WTC11 (cell line): ENCODE data around the gene MORN1. TPM values are rescaled to one million over a fixed set of nuclear protein-coding genes. Genes with fewer than 3 reads are reported as not detected.

ENCODE experiments used
- ATAC-seq: fragments of 200-7000 bp; cut with Tn5 transposase; 2 replicates; pipeline ENCODE4 v1.10.0; 2021; ENCODE audit warnings: mild to moderate bottlenecking, moderate library complexity
- CTCF ChIA-PET: fragments of 300-600 bp; sonication (Branson Sonifier 250); formaldehyde crosslinking; loops from one replicate; lab custom pipeline; 2021; ENCODE audit warnings: antibody characterized with exemption; lab: Charles Lee
- POLR2A ChIA-PET: fragments of 350-600 bp; sonication (Branson Sonifier 250); formaldehyde crosslinking; loops from one replicate; lab custom pipeline; 2021; ENCODE audit warnings: antibody characterized with exemption; lab: Charles Lee
- DNase-seq: peaks from one replicate; pipeline ENCODE4 v3.0.0; 2021; ENCODE audit warnings: low spot score
- H3K27ac Mint-ChIP-seq: 2 replicates; pipeline ENCODE4 v1.8.0; 2021; ENCODE audit warnings: mixed read lengths
- H3K27me3 Mint-ChIP-seq: 2 replicates; pipeline ENCODE4 v1.8.0; 2021; ENCODE audit warnings: low read depth, mild to moderate bottlenecking, moderate library complexity, mixed read lengths
- H3K36me3 Mint-ChIP-seq: 2 replicates; pipeline ENCODE4 v1.8.0; 2021; ENCODE audit warnings: mixed read lengths
- H3K4me1 Mint-ChIP-seq: 2 replicates; pipeline ENCODE4 v1.8.0; 2022; ENCODE audit warnings: mixed read lengths
- H3K4me3 Mint-ChIP-seq: 2 replicates; pipeline ENCODE4 v1.8.0; 2021; ENCODE audit warnings: mild to moderate bottlenecking, moderate library complexity, mixed read lengths
- H3K9me3 Mint-ChIP-seq: 2 replicates; pipeline ENCODE4 v1.8.0; 2021; ENCODE audit warnings: mixed read lengths
- ATF1 ChIP-seq: sonication (generic); formaldehyde crosslinking; IDR thresholded peaks from 2 replicates; pipeline ENCODE4 v1.8.1; 2023; ENCODE audit warnings: mild to moderate bottlenecking, moderate library complexity, missing genetic modification reagents
- ELF4 ChIP-seq: sonication (generic); formaldehyde crosslinking; IDR thresholded peaks from 2 replicates; pipeline ENCODE4 v1.8.1; 2022; ENCODE audit warnings: low read depth, mild to moderate bottlenecking, moderate library complexity, missing genetic modification reagents
- GTF2I ChIP-seq: fragments of 250-450 bp; sonication (Bioruptor Pico); conservative IDR thresholded peaks from 2 replicates; pipeline ENCODE4 v1.4.0; 2021; ENCODE audit warnings: mild to moderate bottlenecking
- JAZF1 ChIP-seq: fragments of 250-450 bp; sonication (Bioruptor Pico); IDR thresholded peaks from 2 replicates; pipeline ENCODE4 v1.9.0; 2021; ENCODE audit warnings: moderate library complexity, mild to moderate bottlenecking, inconsistent platforms
- JUN ChIP-seq: sonication (generic); formaldehyde crosslinking; IDR thresholded peaks from 2 replicates; pipeline ENCODE4 v1.8.0; 2023; ENCODE audit warnings: mild to moderate bottlenecking, missing genetic modification reagents
- MXD4 ChIP-seq: fragments of 250-450 bp; sonication (Bioruptor Pico); IDR thresholded peaks from 2 replicates; pipeline ENCODE4 v1.8.0; 2021; ENCODE audit warnings: mild to moderate bottlenecking, moderate library complexity, borderline replicate concordance
- NFE2L1 ChIP-seq: sonication (generic); formaldehyde crosslinking; IDR thresholded peaks from 2 replicates; pipeline ENCODE4 v1.8.1; 2023; ENCODE audit warnings: missing genetic modification reagents
- NFYB ChIP-seq: sonication (generic); formaldehyde crosslinking; conservative IDR thresholded peaks from 2 replicates; pipeline ENCODE4 v1.8.0; 2022; ENCODE audit warnings: low read depth, missing genetic modification reagents
- NR1H2 ChIP-seq: sonication (generic); formaldehyde crosslinking; IDR thresholded peaks from 2 replicates; pipeline ENCODE4 v1.9.0; 2021; ENCODE audit warnings: mild to moderate bottlenecking, moderate library complexity, missing genetic modification reagents
- NR3C1 ChIP-seq: sonication (generic); formaldehyde crosslinking; conservative IDR thresholded peaks from 2 replicates; pipeline ENCODE4 v1.8.1; 2023; ENCODE audit warnings: low read depth, mild to moderate bottlenecking, missing genetic modification reagents
- OVOL2 ChIP-seq: fragments of 250-450 bp; sonication (Bioruptor Pico); IDR thresholded peaks from 2 replicates; pipeline ENCODE4 v1.9.0; 2021; ENCODE audit warnings: mild to moderate bottlenecking, borderline replicate concordance
- TCF7 ChIP-seq: sonication (generic); formaldehyde crosslinking; IDR thresholded peaks from 2 replicates; pipeline ENCODE4 v1.8.0; 2022; ENCODE audit warnings: mild to moderate bottlenecking, low read depth, missing genetic modification reagents, moderate library complexity
- TEAD4 ChIP-seq: sonication (generic); formaldehyde crosslinking; IDR thresholded peaks from 2 replicates; pipeline ENCODE4 v1.8.0; 2022; ENCODE audit warnings: mild to moderate bottlenecking, missing genetic modification reagents
- ZNF138 ChIP-seq: sonication (generic); formaldehyde crosslinking; conservative IDR thresholded peaks from 2 replicates; pipeline ENCODE4 v1.8.1; 2022; ENCODE audit warnings: mild to moderate bottlenecking, moderate library complexity, missing genetic modification reagents
- ZNF263 ChIP-seq: sonication (generic); formaldehyde crosslinking; IDR thresholded peaks from 2 replicates; pipeline ENCODE4 v1.8.1; 2022; ENCODE audit warnings: low read depth, mild to moderate bottlenecking, moderate library complexity, missing genetic modification reagents
- total RNA-seq: library from RNA; stranded (reverse); gene quantifications from 3 replicates; pipeline ENCODE4 v1.2.3, GENCODE V29; 2021
- TF ChIP-seq, protein P1 (sequence below): sonication (generic); formaldehyde crosslinking; IDR thresholded peaks from 2 replicates; pipeline ENCODE4 v1.8.1; 2022; ENCODE audit warnings: low read depth, missing genetic modification reagents, borderline replicate concordance
- TF ChIP-seq, protein P2 (sequence below): fragments of 250-450 bp; sonication (Bioruptor Pico); IDR thresholded peaks from 2 replicates; pipeline ENCODE4 v1.9.0; 2021; ENCODE audit warnings: moderate library complexity, mild to moderate bottlenecking, inconsistent platforms, borderline replicate concordance
- TF ChIP-seq, protein P3 (sequence below): sonication (generic); formaldehyde crosslinking; IDR thresholded peaks from 2 replicates; pipeline ENCODE4 v1.8.1; 2023; ENCODE audit warnings: mild to moderate bottlenecking, missing genetic modification reagents, borderline replicate concordance
- TF ChIP-seq, protein P4 (sequence below): sonication (generic); formaldehyde crosslinking; IDR thresholded peaks from 2 replicates; pipeline ENCODE4 v1.8.1; 2022; ENCODE audit warnings: mild to moderate bottlenecking, moderate library complexity, missing genetic modification reagents
- TF ChIP-seq, protein P5 (sequence below): sonication (generic); formaldehyde crosslinking; IDR thresholded peaks from 2 replicates; pipeline ENCODE4 v1.8.1; 2023; ENCODE audit warnings: mild to moderate bottlenecking, missing genetic modification reagents
- TF ChIP-seq, protein P6 (sequence below): sonication (generic); formaldehyde crosslinking; IDR thresholded peaks from 2 replicates; pipeline ENCODE4 v1.8.0; 2022; ENCODE audit warnings: mild to moderate bottlenecking, missing genetic modification reagents
- TF ChIP-seq, protein P7 (sequence below): fragments of 250-450 bp; sonication (Bioruptor Pico); IDR thresholded peaks from 2 replicates; pipeline ENCODE4 v2.1.2; 2022; ENCODE audit warnings: mild to moderate bottlenecking, moderate library complexity

The MORN1 gene
- total RNA-seq, 1 experiment from 2014 or later: 14.5 TPM

DNA sequence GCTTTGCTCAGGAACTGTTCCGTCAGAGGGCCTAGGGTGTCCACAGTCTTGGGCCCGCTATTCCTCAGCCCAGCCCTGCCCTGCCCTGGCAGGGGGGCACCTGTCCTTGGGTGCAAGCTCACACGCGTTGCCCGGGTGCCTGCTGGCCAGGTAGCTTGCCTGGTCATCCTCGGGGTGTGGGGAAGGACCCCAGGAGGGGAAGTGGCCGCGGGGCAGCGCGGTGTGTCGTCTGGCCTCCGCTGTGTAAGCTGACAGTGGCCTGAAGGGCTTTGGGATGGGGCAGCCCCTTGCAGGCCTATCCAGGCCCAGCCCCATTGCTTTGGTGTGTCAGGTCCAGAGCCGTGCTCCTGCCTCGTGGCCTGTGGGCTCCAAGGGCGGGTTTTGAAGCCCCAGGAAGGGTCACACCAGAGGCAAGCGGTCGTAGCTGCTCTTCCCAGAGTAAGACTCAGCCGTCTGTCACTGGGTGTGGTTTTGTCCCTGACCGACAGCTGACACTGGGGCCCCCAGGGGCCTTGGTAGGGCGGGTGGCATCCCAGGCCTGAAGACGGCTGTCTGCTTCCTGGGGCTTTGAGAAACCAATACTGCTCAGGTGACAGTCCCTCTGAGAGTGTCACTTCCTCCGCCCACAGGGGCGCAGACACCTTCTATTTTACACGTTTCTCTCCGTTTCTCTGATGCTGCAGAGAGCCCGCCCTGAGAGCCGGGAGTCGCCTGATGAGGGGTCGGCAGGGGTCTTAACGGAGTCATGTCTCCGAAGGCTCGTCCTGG is 91.2 kb downstream of the MORN1 start (continued):
- TF ChIP-seq, protein P1, sequence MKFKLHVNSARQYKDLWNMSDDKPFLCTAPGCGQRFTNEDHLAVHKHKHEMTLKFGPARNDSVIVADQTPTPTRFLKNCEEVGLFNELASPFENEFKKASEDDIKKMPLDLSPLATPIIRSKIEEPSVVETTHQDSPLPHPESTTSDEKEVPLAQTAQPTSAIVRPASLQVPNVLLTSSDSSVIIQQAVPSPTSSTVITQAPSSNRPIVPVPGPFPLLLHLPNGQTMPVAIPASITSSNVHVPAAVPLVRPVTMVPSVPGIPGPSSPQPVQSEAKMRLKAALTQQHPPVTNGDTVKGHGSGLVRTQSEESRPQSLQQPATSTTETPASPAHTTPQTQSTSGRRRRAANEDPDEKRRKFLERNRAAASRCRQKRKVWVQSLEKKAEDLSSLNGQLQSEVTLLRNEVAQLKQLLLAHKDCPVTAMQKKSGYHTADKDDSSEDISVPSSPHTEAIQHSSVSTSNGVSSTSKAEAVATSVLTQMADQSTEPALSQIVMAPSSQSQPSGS (CRISPR knock-in tag): no peak
- TF ChIP-seq, protein P2, sequence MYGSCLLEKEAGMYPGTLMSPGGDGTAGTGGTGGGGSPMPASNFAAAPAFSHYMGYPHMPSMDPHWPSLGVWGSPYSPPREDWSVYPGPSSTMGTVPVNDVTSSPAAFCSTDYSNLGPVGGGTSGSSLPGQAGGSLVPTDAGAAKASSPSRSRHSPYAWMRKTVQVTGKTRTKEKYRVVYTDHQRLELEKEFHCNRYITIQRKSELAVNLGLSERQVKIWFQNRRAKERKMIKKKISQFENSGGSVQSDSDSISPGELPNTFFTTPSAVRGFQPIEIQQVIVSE (CRISPR knock-in tag): no peak
- TF ChIP-seq TEAD4 (CRISPR knock-in tag) (no peak), MXD4 (no peak), ELF4 (no peak), NR1H2 (CRISPR knock-in tag) (no peak), ZNF138 (CRISPR knock-in tag) (no peak), JUN (CRISPR knock-in tag) (no peak)
- TF ChIP-seq, protein P3, sequence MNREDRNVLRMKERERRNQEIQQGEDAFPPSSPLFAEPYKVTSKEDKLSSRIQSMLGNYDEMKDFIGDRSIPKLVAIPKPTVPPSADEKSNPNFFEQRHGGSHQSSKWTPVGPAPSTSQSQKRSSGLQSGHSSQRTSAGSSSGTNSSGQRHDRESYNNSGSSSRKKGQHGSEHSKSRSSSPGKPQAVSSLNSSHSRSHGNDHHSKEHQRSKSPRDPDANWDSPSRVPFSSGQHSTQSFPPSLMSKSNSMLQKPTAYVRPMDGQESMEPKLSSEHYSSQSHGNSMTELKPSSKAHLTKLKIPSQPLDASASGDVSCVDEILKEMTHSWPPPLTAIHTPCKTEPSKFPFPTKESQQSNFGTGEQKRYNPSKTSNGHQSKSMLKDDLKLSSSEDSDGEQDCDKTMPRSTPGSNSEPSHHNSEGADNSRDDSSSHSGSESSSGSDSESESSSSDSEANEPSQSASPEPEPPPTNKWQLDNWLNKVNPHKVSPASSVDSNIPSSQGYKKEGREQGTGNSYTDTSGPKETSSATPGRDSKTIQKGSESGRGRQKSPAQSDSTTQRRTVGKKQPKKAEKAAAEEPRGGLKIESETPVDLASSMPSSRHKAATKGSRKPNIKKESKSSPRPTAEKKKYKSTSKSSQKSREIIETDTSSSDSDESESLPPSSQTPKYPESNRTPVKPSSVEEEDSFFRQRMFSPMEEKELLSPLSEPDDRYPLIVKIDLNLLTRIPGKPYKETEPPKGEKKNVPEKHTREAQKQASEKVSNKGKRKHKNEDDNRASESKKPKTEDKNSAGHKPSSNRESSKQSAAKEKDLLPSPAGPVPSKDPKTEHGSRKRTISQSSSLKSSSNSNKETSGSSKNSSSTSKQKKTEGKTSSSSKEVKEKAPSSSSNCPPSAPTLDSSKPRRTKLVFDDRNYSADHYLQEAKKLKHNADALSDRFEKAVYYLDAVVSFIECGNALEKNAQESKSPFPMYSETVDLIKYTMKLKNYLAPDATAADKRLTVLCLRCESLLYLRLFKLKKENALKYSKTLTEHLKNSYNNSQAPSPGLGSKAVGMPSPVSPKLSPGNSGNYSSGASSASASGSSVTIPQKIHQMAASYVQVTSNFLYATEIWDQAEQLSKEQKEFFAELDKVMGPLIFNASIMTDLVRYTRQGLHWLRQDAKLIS (CRISPR knock-in tag): no peak

DNA sequence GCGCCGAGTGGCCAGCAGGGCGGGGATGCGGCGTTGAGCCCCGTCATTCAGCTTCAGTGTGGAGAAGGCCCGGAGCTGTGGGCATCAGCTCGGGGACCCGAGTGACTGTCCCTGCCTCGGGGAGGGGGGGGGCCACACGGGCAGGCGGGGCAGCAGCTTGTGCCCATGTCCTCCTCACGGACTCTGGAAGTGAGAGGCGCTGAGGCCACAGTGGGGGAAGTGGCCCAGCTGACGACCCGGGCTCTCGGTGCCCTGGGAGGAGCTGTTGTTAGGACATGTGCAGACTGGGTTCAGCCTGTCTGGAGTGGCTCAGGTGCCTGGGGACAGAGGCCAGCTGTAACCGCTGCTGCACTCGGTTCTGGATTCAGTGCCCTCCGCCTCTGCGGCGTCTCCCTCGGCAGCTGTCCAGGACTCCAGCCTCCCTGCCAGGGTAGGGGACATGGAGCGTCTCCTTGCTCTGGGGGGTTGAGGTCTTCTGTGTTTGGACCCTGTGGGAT is 92.2 kb downstream of the MORN1 start:
- H3K27me3 Mint-ChIP-seq: no peaks in the 10 kb centered on the region
- DNase-seq (no peak), ATAC-seq (no peak)
- peaks cover 4% of the 10 kb centered on the region for H3K36me3 Mint-ChIP-seq
- H3K4me1 Mint-ChIP-seq: 0 out of 2 replicates have a peak, but pooled peaks cover 3% of the 10 kb centered on the region
- no peak overlapping the region for H3K4me3 Mint-ChIP-seq
- H3K27ac Mint-ChIP-seq: peak overlapping the region; percentile 87
- H3K9me3 Mint-ChIP-seq: no peaks in the 10 kb centered on the region
- CTCF ChIA-PET: interaction anchor here (0.6 to 1.5 kb wide), 3 partner anchors 13 to 95 kb away, joined by 3 to 9 read pairs (median 3); no protein-coding TSS in a partner anchor
- POLR2A ChIA-PET: no interaction called here
- TF ChIP-seq TCF7 (CRISPR knock-in tag): no peak
- TF ChIP-seq ATF1 (CRISPR knock-in tag): no peak
- TF ChIP-seq, protein P4, sequence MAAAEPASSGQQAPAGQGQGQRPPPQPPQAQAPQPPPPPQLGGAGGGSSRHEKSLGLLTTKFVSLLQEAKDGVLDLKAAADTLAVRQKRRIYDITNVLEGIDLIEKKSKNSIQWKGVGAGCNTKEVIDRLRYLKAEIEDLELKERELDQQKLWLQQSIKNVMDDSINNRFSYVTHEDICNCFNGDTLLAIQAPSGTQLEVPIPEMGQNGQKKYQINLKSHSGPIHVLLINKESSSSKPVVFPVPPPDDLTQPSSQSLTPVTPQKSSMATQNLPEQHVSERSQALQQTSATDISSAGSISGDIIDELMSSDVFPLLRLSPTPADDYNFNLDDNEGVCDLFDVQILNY (CRISPR knock-in tag): no peak
- TF ChIP-seq JAZF1 (CRISPR knock-in tag): no peak
- no peak for TF ChIP-seq NR3C1 (CRISPR knock-in tag)
- TF ChIP-seq, protein P5, sequence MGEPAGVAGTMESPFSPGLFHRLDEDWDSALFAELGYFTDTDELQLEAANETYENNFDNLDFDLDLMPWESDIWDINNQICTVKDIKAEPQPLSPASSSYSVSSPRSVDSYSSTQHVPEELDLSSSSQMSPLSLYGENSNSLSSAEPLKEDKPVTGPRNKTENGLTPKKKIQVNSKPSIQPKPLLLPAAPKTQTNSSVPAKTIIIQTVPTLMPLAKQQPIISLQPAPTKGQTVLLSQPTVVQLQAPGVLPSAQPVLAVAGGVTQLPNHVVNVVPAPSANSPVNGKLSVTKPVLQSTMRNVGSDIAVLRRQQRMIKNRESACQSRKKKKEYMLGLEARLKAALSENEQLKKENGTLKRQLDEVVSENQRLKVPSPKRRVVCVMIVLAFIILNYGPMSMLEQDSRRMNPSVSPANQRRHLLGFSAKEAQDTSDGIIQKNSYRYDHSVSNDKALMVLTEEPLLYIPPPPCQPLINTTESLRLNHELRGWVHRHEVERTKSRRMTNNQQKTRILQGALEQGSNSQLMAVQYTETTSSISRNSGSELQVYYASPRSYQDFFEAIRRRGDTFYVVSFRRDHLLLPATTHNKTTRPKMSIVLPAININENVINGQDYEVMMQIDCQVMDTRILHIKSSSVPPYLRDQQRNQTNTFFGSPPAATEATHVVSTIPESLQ: no peak
- TF ChIP-seq NFE2L1: no peak
- TF ChIP-seq ZNF263 (CRISPR knock-in tag): no peak
- TF ChIP-seq, protein P6, sequence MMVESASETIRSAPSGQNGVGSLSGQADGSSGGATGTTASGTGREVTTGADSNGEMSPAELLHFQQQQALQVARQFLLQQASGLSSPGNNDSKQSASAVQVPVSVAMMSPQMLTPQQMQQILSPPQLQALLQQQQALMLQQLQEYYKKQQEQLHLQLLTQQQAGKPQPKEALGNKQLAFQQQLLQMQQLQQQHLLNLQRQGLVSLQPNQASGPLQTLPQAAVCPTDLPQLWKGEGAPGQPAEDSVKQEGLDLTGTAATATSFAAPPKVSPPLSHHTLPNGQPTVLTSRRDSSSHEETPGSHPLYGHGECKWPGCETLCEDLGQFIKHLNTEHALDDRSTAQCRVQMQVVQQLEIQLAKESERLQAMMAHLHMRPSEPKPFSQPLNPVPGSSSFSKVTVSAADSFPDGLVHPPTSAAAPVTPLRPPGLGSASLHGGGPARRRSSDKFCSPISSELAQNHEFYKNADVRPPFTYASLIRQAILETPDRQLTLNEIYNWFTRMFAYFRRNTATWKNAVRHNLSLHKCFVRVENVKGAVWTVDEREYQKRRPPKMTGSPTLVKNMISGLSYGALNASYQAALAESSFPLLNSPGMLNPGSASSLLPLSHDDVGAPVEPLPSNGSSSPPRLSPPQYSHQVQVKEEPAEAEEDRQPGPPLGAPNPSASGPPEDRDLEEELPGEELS (CRISPR knock-in tag): no peak
- no peak for TF ChIP-seq JUN (CRISPR knock-in tag)
- TF ChIP-seq, protein P7, sequence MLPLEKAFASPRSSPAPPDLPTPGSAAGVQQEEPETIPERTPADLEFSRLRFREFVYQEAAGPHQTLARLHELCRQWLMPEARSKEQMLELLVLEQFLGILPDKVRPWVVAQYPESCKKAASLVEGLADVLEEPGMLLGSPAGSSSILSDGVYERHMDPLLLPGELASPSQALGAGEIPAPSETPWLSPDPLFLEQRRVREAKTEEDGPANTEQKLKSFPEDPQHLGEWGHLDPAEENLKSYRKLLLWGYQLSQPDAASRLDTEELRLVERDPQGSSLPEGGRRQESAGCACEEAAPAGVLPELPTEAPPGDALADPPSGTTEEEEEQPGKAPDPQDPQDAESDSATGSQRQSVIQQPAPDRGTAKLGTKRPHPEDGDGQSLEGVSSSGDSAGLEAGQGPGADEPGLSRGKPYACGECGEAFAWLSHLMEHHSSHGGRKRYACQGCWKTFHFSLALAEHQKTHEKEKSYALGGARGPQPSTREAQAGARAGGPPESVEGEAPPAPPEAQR (CRISPR knock-in tag): no peak
- TF ChIP-seq OVOL2: no peak
- no peak for TF ChIP-seq NFYB (CRISPR knock-in tag)
- TF ChIP-seq GTF2I (CRISPR knock-in tag): no peak
